HepG2 (cell line): ENCODE results near the gene BZW1. TPM values are rescaled to one million over a fixed set of nuclear protein-coding genes. Genes with fewer than 3 reads are reported as not detected.
A peak's percentile ranks its signal among the peaks of the same experiment; 100 is the strongest.

Experiments
- HNF4G ChIP-seq, 2 experiments: sonication (generic) in 1 of 2; formaldehyde crosslinking in 1 of 2; IDR thresholded peaks; 2 replicates each; pipeline versions ENCODE4 v1.4.0 to v1.6.1; 2011 to 2020; ENCODE audit warnings: borderline replicate concordance in 2 of 2, low read depth in 2 of 2, mild to moderate bottlenecking in 2 of 2, low read length in 1 of 2, missing genetic modification reagents in 1 of 2, moderate library complexity in 1 of 2
- KLF16 ChIP-seq, 2 experiments: sonication (generic) in 1 of 2; formaldehyde crosslinking in 1 of 2; IDR thresholded peaks; 2 replicates each; pipeline versions ENCODE4 v1.6.1 to v1.8.0; 2016 to 2023; ENCODE audit warnings: missing genetic modification reagents in 2 of 2, missing compliant biosample characterization in 1 of 2
- MXI1 ChIP-seq: IDR thresholded peaks from 3 replicates; pipeline ENCODE4 v1.6.1; 2012; ENCODE audit warnings: low read depth, low read length, inconsistent platforms, borderline replicate concordance
- NCOA2 ChIP-seq: sonication (generic); formaldehyde crosslinking; IDR thresholded peaks from 2 replicates; pipeline ENCODE4 v1.8.0; 2022; ENCODE audit warnings: inconsistent platforms
- NR2C2 ChIP-seq: sonication (generic); formaldehyde crosslinking; IDR thresholded peaks from 2 replicates; pipeline ENCODE4 v1.4.0; 2020; ENCODE audit warnings: missing genetic modification reagents, mild to moderate bottlenecking, moderate library complexity, borderline replicate concordance
- RARA ChIP-seq: IDR thresholded peaks from 2 replicates; pipeline ENCODE4 v1.6.1; 2016; ENCODE audit warnings: missing genetic modification reagents, missing compliant biosample characterization
- RXRA ChIP-seq: sonication (generic); formaldehyde crosslinking; IDR thresholded peaks from 2 replicates; pipeline ENCODE4 v1.5.1; 2020; ENCODE audit warnings: missing genetic modification reagents
- RXRB ChIP-seq: IDR thresholded peaks from 2 replicates; pipeline ENCODE4 v1.6.1; 2016; ENCODE audit warnings: borderline replicate concordance, missing genetic modification reagents, missing compliant biosample characterization
- SP1 ChIP-seq, 2 experiments: fragments of 450-650 bp in 1 of 2; sonication (generic) in 1 of 2; formaldehyde crosslinking in 1 of 2; IDR thresholded peaks; 2 replicates each; pipeline versions ENCODE4 v1.4.0 to v1.6.1; 2016 to 2020; ENCODE audit warnings: missing genetic modification reagents in 1 of 2
- ZSCAN21 ChIP-seq: sonication (generic); formaldehyde crosslinking; IDR thresholded peaks from 2 replicates; pipeline ENCODE4 v1.8.0; 2022; ENCODE audit warnings: mild to moderate bottlenecking, missing genetic modification reagents, moderate library complexity, borderline replicate concordance
- polyA plus RNA-seq, 8 experiments: library from polyadenylated mRNA; depleted of rRNA in 3 of 8; stranded (reverse) in 7 of 8; unstranded in 1 of 8; fragments of >200 nt; fragmentation: Illumina TruSeq in 4 of 8; extraction: Trizol in 4 of 8; gene quantifications; 2 replicates each; pipeline versions ENCODE4 v1.2.1 to v1.2.3, GENCODE V29; 2011 to 2016; ENCODE audit warnings: low read depth in 4 of 8, missing spikeins in 1 of 8, mixed read lengths in 1 of 8; ENCODE audit not compliant: insufficient read depth in 1 of 8
- total RNA-seq, 5 experiments: library from RNA; depleted of rRNA; stranded (reverse); fragments of >200 nt; fragmentation: Illumina TruSeq; extraction: Trizol; gene quantifications; 2 replicates each; pipeline ENCODE4 v1.2.3, GENCODE V29; 2016; ENCODE audit warnings: low read depth in 1 of 5
- TF ChIP-seq, protein P1 (sequence below): sonication (generic); formaldehyde crosslinking; IDR thresholded peaks from 2 replicates; pipeline ENCODE4 v1.4.0; 2020; ENCODE audit warnings: missing genetic modification reagents, mild to moderate bottlenecking, borderline replicate concordance

Gene BZW1
- total and polyA plus RNA-seq, 2 of the 13 experiments (the other 11 are each of a cell fraction or from before 2014, with no cell fraction given) = 106 to 384 TPM

DNA sequence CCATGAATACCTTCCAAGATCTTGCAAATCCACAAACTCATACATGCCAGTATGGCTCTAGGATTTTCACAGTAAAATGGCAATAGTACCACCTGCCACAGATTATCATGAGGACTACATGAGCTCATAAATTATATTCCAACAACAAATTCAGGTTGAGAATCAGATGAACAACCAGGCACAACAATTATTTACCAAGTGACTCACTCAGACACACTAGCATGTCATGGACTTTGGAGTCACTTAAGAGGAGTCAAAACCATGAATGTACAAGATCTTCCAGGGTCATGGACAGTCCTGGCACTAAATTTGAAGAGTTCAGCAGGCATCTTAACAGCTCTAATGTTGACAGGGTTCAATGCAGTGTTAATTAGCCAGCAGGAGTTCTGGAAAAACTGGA, 34.4 kb upstream of the BZW1 start (continued):
- TF ChIP-seq RXRA (CRISPR knock-in tag) (no peak; the same call in 1 of the 2 replicates), RXRB (CRISPR knock-in tag) (peak; percentile 83), SP1 (IDR thresholded peaks at IDR 0.05) (no peak), SP1 (CRISPR knock-in tag; IDR thresholded peaks at IDR 0.05) (0 out of 2 replicates have a peak, but pooled peaks have one; percentile 16), ZSCAN21 (CRISPR knock-in tag) (no peak), HNF4G (IDR thresholded peaks at IDR 0.05; ENCODE audit: borderline replicate concordance, low read depth, low read length) (peak; percentile 44; the same call in 1 of the 2 replicates), HNF4G (CRISPR knock-in tag; IDR thresholded peaks at IDR 0.05; ENCODE audit: borderline replicate concordance, low read depth) (no peak), MXI1 (peak; percentile 30; the same call in 1 of the 3 replicates), NCOA2 (CRISPR knock-in tag) (0 out of 2 replicates have a peak, but pooled peaks have one; percentile 24), KLF16 (CRISPR knock-in tag; IDR thresholded peaks at IDR 0.05) (0 out of 4 replicates have a peak, but pooled peaks of 1 of the 2 experiments have one; percentile 41), RARA (peak; percentile 83), NR2C2 (peak; percentile 43; the same call in 1 of the 2 replicates)
- TF ChIP-seq, protein P1, sequence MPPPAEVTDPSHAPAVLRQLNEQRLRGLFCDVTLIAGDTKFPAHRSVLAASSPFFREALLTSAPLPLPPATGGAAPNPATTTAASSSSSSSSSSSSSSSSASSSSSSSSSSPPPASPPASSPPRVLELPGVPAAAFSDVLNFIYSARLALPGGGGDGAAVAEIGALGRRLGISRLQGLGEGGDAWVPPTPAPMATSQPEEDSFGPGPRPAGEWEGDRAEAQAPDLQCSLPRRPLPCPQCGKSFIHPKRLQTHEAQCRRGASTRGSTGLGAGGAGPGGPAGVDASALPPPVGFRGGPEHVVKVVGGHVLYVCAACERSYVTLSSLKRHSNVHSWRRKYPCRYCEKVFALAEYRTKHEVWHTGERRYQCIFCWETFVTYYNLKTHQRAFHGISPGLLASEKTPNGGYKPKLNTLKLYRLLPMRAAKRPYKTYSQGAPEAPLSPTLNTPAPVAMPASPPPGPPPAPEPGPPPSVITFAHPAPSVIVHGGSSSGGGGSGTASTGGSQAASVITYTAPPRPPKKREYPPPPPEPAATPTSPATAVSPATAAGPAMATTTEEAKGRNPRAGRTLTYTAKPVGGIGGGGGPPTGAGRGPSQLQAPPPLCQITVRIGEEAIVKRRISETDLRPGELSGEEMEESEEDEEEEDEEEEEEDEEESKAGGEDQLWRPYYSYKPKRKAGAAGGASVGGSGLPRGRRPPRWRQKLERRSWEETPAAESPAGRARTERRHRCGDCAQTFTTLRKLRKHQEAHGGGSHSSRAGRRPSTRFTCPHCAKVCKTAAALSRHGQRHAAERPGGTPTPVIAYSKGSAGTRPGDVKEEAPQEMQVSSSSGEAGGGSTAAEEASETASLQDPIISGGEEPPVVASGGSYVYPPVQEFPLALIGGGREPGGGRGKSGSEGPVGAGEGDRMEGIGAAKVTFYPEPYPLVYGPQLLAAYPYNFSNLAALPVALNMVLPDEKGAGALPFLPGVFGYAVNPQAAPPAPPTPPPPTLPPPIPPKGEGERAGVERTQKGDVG (CRISPR knock-in tag) = no peak
